GM21786 (cell line): ENCODE results near the gene LIPM.

ENCODE experiments used
- ATAC-seq: cut with Tn5 transposase; IDR thresholded peaks from one replicate; pipeline ENCODE4 v1.9.1; 2021; ENCODE audit not compliant: unreplicated experiment

LIPM gene

GRCh38 chr10:88800152-88801125, 2.1 kb upstream of the LIPM start:
- no peak for ATAC-seq

GRCh38 chr10:88803641-88804040, 1.1 kb downstream of the LIPM start:
- ATAC-seq, result no peak

GRCh38 chr10:88804083-88804812, 1.7 kb downstream of the LIPM start:
- no peak for ATAC-seq

- ATAC-seq, result no peak
These were observed 2.8 kb downstream of the LIPM start for GRCh38 chr10:88805361-88805760.

GRCh38 chr10:88805924-88806323, 3.4 kb downstream of the LIPM start:
- ATAC-seq, result no peak

GRCh38 chr10:88809621-88810020, 7.1 kb downstream of the LIPM start:
- no peak for ATAC-seq

GRCh38 chr10:88810196-88810961, 7.8 kb downstream of the LIPM start:
- ATAC-seq, result no peak

DNA sequence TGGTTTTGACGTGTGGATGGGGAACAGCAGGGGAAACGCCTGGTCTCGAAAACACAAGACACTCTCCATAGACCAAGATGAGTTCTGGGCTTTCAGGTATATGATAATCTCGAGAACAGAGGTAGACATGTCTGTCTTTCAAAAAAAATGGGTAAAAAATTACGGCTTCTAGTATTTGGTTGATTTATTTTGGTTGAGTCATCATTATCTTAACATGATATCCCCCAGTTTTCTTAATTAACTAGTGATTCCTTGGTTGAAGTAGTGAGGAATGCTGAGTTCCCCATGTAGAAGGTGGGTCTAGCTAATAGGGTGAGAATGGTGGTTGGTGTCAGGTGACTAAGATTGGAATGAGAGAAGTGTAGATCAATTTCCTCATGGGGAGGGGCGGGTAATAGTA, 10.7 kb downstream of the LIPM start:
- no peak for ATAC-seq

- no peak for ATAC-seq
These were observed 16.8 kb downstream of the LIPM start for GRCh38 chr10:88819290-88819689.

DNA sequence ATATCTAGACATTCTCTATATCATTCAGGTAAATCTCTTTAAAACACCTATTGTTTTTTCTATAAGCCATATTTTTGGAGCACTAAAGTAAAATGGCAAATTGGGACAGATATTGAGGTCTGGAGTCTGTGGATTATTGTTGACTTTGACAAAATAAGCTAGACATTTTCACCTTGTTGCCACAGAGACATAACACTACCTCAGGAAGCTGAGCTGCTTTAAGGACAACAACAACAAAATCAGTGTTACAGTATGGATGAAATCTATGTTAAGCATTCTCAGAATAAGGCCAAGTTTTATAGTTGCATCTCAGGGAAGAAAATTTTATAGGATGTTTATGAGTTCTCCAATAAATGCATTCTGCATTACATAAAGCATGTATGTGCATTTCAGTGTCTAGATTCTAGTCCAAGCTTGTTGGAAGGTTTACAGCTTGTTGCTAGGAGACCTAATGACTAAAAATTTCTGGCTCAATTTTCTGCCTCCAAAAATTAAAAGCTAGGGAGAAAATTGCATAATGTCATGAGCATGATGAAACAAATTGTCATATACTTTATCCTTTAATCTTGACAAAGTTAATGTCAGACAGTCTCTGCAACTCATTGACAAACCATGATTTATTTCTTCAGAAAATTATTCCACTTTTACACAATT, 18.3 kb downstream of the LIPM start:
- ATAC-seq, result no peak

DNA sequence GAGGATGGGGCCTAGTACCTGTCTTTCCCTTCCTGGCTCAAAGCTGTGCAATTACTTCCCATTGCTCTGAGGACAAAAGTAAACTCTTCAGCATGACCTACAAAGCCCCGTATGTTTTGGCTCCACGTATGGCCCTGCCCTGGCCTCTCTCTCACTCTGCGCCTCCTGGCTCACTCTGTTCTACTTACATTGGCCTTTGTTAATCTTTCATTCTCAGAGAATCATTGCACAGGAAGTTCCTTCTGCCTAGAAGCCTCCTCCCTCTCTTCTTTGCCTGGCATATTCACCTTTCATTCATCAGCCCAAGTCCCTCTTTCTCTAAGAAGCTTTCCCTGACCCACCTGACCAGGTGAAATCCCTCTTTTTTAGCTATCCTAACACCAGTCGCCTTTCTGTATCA, 23.9 kb downstream of the LIPM start:
- ATAC-seq, result no peak

DNA sequence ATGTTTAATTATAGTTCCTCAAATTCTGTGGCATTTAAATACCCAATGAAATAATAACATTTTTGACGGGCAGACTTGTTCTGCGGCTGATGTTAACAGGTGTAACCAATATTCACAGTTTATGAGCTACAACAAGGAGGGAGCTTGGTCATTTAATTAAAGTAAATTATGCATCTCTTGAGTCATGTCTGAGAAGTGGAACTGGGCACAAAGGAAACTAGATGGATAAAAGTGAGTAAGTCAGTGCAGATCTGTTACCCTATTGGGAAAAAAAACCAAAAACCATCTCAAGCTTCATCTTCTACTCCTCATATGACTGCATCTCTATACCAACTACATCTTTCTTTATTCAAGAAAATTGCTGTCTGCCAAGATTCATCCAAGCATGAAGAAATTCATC, 25.1 kb downstream of the LIPM start:
- ATAC-seq, result no peak

- no peak for ATAC-seq
These were observed 25.8 kb downstream of the LIPM start for GRCh38 chr10:88828310-88828709.

DNA sequence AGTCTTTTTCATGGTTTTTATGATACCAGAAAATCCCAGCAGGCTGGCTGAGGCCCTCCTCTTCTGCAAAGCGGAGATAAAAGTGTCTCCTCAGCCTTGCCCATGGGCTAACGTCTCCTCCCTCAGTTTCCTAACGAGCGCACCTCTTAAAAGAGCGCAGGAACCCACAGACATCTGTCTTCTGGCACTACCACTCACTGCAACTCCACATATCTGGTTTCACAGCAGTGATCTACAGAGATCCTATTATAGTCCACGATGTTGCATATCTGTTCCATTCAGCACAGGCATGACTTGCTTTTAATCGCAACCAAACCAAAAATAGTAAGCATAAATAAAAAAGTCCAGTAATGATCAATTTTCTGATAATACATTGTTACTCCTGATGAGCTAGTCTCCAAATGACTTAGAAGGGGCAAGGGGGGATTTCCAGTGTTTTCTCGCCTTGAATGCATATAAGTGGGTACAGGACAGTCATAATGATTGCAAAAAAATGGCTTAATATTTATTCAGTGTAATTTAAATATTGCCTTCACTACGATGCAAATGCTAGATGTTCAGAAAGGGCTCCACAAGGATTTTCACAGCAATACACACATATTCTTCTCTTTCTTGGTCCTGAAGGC, 28.2 kb downstream of the LIPM start:
- no peak for ATAC-seq

DNA sequence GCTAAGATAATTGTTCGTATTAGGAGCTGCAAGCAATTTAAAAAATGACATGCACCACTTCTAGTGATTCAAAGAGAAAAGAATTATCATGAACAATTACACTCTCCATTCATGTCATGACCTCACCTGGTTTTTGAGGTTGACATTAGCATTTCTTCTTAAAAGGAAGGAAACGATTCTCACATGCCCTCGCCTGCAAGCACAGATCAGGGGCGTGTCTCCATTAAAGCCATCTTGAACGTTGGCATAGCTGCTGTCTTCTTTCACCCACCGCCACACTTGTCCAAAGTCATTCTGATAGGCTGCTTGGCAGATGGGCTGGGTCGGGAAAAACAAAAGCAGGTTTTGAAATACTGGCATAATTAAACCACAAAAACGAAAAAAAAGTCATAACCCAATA, 29.2 kb downstream of the LIPM start:
- ATAC-seq, result no peak

DNA sequence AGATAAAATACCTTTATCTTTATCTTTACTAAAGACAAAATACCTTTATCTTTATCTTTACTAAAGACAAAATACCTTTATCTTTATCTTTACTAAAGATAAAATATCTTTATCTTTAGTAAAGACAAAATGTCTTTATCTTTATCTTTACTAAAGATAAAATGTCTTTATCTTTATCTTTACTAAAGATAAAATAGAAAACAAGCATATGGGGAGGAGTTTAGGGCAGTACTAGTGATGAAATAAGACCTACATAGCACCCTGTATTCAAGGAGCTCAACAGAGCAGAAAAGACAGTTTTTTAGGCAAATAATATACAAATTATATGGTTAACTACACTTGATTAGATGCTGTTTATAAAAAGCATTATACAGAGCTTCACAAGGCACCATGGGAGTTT, 29.8 kb downstream of the LIPM start:
- ATAC-seq, result no peak

DNA sequence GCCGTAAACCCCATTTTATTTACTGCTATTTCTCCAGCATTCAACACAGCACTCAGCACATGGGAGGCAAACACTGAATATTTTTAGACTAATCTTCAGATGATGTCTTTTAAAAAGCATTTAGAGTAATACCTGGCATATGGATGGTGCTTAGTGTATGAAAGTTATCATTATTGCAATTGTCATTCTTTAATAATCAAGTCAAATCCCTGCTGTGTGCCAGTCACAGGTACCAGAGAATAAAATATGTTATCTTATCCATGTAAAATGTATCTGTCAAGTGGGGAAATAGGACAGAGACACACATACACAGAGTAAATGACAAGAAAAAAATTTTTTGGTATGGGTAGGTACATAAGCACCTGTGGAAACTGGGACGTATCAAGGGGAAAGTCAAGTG, 30.6 kb downstream of the LIPM start:
- no peak for ATAC-seq

DNA sequence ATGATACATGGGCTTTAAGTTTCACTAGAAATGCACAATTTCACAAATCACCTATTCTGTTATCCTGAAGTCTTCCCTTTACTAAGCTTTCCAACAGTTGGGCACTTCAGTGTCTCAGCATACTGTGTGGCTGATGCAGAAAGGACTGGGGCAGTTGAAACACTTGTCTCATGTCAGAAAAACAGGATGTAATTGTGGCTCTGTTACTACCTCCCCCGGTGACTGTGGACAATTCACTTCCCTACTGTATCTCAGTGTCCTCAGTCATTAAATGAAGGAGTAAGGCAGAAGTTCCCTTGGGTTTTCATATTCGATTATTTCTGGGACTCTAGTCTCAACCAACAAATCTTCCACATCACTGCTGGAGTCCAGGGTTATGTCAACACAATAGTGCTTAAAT, 31.2 kb downstream of the LIPM start:
- ATAC-seq, result no peak

DNA sequence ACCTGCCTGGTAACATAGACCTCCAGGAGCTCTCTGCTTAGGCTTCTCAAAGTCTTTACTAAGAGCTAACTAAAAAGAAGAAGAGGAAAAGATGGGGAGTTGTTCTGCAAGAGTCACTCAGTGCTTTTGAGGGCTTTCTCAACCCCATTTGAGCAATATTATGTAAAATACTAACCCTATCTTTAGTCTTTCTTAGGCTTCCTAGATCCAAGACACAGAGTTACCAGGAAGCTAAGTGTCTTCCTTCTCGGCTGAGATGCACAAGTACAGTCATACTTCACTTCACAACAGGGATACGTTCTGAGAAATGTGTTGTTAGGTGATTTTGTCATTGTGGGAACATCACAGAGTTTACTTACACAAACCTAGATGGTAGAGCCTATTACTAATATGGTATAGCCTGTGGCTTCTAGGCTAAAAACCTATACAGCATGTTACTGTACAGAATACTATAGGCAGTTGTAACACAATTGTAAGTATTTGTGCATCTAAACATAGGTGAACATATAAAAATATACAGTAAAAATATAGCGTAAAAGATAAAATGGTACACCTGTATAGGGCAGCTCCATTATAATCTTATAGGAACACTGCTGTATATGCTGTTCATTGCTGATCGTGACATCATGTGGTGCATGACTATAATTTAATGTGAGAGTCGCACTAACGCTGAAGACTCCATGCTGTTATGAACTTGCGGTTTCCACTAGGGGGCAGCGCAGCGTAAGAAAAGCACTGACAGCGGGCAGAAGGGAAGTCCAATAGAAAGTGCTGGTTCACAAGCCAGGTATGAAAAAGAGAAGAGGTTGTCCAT, 32.8 kb downstream of the LIPM start:
- ATAC-seq, result peak; percentile 79

DNA sequence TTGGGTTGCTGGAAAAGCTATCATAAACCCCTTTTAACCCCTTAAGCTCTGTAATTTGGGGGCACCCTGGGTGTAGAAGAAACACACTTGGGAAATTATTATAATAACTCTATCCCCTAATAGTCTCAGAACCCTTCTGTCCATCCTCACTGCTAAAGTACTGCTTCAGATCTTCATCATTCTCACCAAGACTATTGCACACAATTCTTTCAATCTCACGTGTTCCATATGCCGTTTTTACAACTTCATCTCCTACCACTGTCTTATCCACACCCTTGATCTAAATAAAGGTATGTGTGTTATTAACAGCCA, 33.3 kb downstream of the LIPM start:
- ATAC-seq, result peak; percentile 16
